ENCODE data around the gene NUPR1. TPM values are rescaled to one million over a fixed set of nuclear protein-coding genes. Genes with fewer than 3 reads are reported as not detected.

The NUPR1 gene
- total and polyA plus RNA-seq, 2 of the 13 experiments (the other 11 are each of a cell fraction or from before 2014, with no cell fraction given), result 18.0 to 25.6 TPM

GRCh38 chr16:28526201-28527099 lies 12.3 kb downstream of the NUPR1 start (continued):
- TF ChIP-seq RNF219 (CRISPR knock-in tag; IDR thresholded peaks at IDR 0.05) (no peak), HOXA7 (CRISPR knock-in tag; IDR thresholded peaks at IDR 0.05) (no peak), ZNF891 (CRISPR knock-in tag; IDR thresholded peaks at IDR 0.05) (peak; percentile 41; the same call in 1 of the 2 replicates), ZNF432 (CRISPR knock-in tag; IDR thresholded peaks at IDR 0.05; ENCODE audit: borderline replicate concordance) (no peak), ZNF776 (CRISPR knock-in tag; IDR thresholded peaks at IDR 0.05) (no peak), NRL (CRISPR knock-in tag; IDR thresholded peaks at IDR 0.05; ENCODE audit: borderline replicate concordance) (no peak), ZNF552 (CRISPR knock-in tag; IDR thresholded peaks at IDR 0.05; ENCODE audit: borderline replicate concordance) (no peak), ZNF318 (CRISPR knock-in tag; IDR thresholded peaks at IDR 0.05) (no peak; the same call in 1 of the 2 replicates), ZNF143 (CRISPR knock-in tag; IDR thresholded peaks at IDR 0.05) (no peak), ZNF784 (CRISPR knock-in tag; IDR thresholded peaks at IDR 0.05; ENCODE audit: borderline replicate concordance) (no peak), RELA (CRISPR knock-in tag; IDR thresholded peaks at IDR 0.05) (0 out of 2 replicates have a peak, but pooled peaks have one; percentile 22), PAF1 (CRISPR knock-in tag; IDR thresholded peaks at IDR 0.05) (no peak), DR1 (CRISPR knock-in tag; IDR thresholded peaks at IDR 0.05) (no peak), NFYB (CRISPR knock-in tag; IDR thresholded peaks at IDR 0.05) (0 out of 2 replicates have a peak, but pooled peaks have one; percentile 33), ZBTB25 (CRISPR knock-in tag; IDR thresholded peaks at IDR 0.05) (peak; percentile 55; the same call in 1 of the 2 replicates), RFX1 (IDR thresholded peaks at IDR 0.05) (no peak)
